HepG2 (cell line): ENCODE data around the gene MYO7A. TPM values are rescaled to one million over a fixed set of nuclear protein-coding genes. Genes with fewer than 3 reads are reported as not detected.

Source experiments
- GRHL1 ChIP-seq: sonication (generic); formaldehyde crosslinking; conservative IDR thresholded peaks from 2 replicates; pipeline ENCODE4 v1.8.0; 2022; ENCODE audit warnings: missing genetic modification reagents
- MNT ChIP-seq: fragments of 450-650 bp; IDR thresholded peaks from 2 replicates; pipeline ENCODE4 v1.6.1; 2016
- POGK ChIP-seq: sonication (generic); formaldehyde crosslinking; conservative IDR thresholded peaks from 2 replicates; pipeline ENCODE4 v1.8.0; 2022; ENCODE audit warnings: mild to moderate bottlenecking, moderate library complexity, missing genetic modification reagents
- polyA plus RNA-seq, 8 experiments: library from polyadenylated mRNA; depleted of rRNA in 3 of 8; stranded (reverse) in 7 of 8; unstranded in 1 of 8; fragments of >200 nt; fragmentation: Illumina TruSeq in 4 of 8; extraction: Trizol in 4 of 8; gene quantifications; 2 replicates each; pipeline versions ENCODE4 v1.2.1 to v1.2.3, GENCODE V29; 2011 to 2016; ENCODE audit warnings: low read depth in 4 of 8, missing spikeins in 1 of 8, mixed read lengths in 1 of 8; ENCODE audit not compliant: insufficient read depth in 1 of 8
- total RNA-seq, 5 experiments: library from RNA; depleted of rRNA; stranded (reverse); fragments of >200 nt; fragmentation: Illumina TruSeq; extraction: Trizol; gene quantifications; 2 replicates each; pipeline ENCODE4 v1.2.3, GENCODE V29; 2016; ENCODE audit warnings: low read depth in 1 of 5

Gene MYO7A
- total and polyA plus RNA-seq, 2 of the 13 experiments (the other 11 are each of a cell fraction or from before 2014, with no cell fraction given), result 7.5 to 10.0 TPM

DNA sequence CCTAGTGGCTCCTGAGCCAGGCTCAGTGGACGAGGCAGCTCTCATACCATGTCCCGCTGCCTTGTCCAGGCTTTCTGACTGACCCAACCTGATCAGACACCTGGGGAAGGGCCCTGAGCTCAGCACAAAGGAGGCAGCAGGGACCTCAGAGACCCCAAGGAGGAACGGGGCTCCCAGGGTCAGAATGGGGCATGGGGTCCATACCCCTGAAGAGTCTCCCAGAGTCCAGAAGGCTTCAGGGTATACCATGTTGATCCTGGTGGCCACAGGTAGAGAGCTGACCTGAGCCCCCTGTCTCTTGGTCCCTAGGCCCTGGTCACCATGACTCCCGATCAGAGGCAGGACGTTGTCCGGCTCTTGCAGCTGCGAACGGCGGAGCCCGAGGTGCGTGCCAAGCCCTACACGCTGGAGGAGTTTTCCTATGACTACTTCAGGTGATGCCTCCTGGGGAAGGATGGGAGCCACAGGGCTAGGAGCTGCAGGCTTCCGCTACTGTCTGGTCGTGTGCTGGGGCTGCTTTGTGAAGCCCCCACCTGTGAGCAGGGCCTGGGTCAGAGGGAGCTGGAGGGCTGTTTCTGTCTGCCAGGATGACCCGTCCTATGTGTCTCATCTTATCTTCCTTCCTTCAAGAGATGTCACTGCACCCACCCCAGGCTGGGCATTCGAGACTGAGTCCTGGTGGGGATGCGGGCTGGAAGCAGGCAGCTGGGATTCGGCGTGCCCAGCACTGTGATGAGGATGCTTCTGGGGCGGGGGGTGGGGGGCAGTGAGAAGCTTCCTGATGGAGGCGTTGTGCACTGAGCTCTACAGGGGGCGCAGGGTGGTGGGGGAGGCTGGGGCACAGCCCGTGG lies 74.2 kb downstream of the MYO7A start (continued):
- no peak for TF ChIP-seq GRHL1 (CRISPR knock-in tag)
- TF ChIP-seq MNT, result no peak
- no peak for TF ChIP-seq POGK (CRISPR knock-in tag)
- TF ChIP-seq, all 625 proteins: peak for 0
